NCI-H1105 treated with DMSO at 0.1 percent for 48 hours (cell line): ENCODE results near the gene RTP3.
"Not testable (repeated sequence)": the region's sequence is repeated elsewhere in the genome, so short reads cannot be mapped to it uniquely, and the experiment has no call there.

Source experiments
- DNase-seq: peaks from one replicate; lab custom pipeline; 2025; lab: John Stamatoyannopoulos, UW

RTP3 gene

GRCh38 chr3:46491089-46492070 lies 6.4 kb upstream of the RTP3 start:
- DNase-seq: no peak

GRCh38 chr3:46492890-46493547 lies 4.8 kb upstream of the RTP3 start:
- no peak for DNase-seq

- not testable (repeated sequence) for DNase-seq
These were observed 3.3 kb upstream of the RTP3 start for GRCh38 chr3:46494491-46494890.

- DNase-seq: no peak
These were observed 1.8 kb upstream of the RTP3 start for GRCh38 chr3:46495901-46496456.

DNA sequence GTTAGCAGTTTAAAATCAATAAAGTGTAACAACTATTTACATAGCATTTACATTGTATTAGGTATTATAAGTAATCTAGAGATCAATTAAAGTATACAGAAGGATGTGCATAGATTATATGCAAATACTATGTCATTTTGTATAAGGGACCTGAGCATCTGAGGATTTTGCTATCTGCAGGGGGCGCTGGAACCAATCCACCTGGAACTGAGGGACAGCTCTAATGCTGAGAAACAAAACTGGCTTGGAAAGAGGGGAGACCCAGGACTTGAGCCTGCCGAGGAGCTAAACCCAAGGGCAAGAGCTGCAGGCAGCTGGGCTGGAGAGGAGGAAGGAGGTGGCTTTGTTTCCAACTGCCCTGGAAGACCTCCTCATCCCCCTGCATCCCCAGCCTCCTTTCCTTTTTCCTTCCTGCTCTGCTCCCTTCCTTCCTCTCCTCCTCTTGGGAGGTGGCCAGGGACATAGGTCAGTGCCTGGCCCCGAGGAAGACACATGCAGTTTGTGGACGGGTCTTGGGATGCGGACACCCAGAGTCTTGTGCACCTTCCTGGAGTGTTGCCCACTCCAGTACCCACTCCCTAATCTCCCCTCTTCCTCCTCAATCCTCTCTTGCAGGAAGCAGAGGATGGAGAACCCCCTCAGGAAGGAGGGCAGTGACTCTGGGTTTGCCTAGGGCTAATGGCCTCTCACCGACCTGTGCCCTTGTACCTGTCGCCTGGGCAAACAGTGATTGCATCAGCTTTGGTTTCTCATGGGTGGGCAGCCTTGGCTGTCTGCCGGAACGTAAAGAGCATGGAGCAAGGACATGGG lies 825 bp upstream of the RTP3 start:
- no peak for DNase-seq

DNA sequence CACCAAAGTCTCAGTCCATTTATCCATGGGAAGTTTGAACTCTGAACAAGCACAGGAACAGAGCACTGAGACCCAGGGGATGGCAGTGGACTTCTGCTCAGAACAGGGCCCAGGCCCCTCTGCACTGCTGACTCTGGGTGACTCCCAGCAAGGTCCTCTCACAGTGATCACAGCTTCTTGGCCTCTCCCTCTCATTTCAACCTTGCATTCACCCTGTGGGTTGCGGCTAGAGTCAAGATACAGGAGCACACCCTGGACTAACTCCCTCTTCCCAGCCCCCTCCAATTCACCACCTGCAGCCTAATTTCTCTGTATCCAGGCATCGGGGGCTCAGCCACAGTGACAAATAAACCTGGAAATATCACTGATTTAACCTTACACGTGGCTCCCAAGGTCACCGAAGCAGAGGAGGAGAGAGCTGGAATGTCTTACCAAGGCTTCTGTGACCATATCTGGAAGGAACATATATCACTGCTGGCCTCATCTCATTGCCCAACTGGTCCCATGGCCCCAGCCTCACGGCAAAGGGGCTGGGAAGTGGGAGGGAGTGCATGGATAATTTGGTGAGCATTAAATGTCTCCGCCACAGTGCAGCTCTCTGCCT lies 1.2 kb downstream of the RTP3 start:
- no peak for DNase-seq

DNA sequence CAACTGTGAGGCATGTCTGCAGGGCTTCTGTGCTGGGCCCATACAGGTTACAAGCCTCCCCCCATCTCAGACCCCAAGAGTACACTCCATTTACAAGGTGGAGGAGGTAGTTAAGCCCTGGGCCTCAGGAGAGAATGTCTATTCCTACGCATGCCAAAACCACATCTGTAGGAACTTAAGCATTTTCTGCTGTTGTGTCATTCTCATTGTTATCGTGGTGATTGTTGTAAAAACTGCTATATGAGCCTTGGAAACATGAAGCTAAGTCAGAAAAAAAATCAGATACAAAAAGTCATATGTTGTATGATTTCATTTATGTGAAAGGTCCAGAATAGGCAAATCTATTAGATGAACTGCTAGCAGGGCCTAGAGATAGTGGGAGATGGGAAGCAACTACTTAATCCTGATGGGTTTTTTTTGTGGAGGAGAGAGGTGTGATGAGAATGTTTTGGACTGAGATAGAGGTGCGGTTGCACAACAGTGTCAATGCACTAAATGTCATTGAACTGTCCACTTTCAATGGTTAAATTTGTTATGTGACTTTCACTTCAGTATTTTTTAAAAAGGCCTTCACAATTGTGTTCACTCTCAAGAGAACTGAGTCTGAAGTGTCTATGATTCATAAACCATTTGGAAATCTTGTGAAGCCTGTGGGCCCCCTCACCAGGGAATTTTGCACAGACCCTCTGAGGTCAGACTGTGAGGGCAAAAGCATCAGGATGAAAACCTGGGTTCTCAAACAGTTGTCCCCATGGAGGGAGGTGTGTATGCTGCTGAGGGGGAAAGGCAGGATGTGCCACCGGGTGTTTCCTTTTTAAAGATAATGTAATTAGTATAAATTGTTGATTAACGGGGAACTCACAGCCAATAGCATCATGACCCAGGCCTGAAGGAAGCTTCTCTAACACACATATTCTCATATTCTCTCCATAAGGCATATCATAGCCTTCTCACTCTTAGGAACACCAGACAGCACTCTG lies 3.2 kb downstream of the RTP3 start:
- DNase-seq: no peak

- DNase-seq: no peak
These were observed 3.9 kb downstream of the RTP3 start for GRCh38 chr3:46501702-46502101.

DNA sequence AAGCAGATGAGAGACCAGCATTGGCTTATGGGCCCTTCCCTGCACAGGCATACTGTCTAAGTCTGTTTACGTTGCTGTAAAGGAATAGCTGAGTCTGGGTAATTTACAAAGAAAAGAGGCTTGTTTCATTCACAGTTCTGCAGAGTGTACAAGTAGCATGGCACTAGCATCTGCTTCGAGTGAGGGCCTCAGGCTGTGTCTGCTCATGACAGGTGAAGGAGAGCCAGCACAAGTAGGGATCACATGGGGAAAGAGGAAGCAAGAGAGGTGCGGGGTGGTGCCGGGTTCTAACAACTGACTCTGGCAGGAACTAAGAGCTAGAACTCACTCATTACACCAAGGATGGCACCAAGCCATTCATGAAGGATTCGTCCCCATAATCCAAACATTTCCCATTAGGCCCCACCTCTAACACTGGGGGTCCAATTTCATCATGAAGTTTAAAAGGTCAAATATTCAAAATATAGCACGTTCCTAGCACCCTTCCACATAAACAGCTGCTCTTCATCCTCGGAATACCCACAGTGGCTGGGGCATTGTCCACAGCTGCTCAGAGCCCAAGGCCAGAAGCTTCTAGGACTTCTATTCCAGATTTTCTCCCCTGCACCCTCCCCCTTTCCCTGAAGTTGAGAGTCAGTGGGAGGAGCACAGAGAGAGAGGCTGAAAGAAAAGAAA lies 5.6 kb downstream of the RTP3 start:
- no peak for DNase-seq

DNA sequence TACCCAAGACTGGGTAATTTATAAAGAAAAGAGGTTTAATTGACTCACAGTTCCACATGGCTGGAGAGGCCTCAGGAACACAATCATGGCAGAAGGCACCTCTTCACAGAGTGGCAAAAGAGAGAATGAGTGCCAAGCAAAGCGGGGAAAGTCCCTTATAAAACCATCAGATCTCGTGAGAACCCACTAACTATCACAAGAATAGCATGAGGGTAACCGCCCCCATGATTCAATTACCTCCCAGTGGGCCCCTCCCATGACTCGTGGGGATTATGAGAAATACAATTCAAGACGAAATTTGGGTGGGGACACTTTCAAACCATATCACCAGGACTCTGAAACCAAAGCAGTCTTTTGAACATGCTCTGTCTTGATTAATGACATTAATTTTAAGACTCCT lies 7.0 kb downstream of the RTP3 start:
- DNase-seq: no peak

- no peak for DNase-seq
These were observed 8.2 kb downstream of the RTP3 start for GRCh38 chr3:46505953-46506352.

DNA sequence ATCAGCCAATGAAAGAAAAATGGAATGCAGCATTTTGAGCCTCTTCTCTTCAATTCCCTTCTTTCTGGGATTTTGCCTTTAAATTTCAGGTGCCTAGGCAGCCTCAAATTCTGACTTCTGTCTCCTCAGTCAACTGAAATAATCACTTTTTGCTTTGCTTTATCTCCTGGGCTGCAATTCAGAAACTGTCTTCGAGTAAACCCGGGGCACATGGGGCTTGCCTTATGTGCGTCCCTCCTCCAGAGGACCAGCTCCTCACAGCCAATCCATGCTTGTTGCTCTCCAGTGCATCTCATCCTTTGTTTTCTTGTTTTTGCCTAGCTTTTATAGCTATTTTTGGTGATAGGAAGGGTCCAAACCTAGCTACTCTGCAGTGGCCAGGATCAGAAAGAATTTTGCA lies 8.8 kb downstream of the RTP3 start:
- DNase-seq: no peak

DNA sequence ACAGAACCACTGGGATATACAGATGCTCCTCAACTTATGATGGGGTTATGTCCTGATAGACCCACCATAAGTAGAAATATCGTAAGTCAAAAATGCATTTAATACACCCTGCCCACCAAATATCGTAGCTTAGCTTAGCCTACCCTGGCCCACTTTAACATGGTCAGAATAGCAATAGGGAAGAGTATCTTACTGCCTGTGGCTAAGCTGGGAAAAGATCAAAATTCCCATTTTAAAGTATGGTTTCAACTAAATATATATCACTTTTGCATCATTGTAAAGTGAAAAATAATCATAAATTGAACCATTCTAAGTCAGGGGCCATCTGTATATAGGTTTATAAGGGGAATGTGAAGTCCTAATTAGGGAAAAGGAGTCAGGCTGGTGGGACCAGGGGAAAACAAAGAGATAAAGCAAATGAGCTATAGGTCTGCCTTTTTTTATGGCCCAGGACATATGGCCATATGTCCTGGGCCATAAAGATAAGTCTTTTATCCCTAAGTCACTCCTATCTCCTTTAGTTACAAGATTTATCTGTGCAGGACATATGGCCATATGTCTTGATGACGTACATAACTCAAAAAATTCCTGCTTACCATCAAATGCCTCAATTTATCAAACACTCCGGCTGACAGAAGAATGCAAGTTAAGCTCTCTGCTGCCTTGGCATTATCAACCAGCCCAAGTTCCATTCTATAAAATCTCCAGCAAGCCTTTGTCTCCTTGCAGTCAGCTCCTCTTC lies 11.2 kb downstream of the RTP3 start:
- DNase-seq: no peak

GRCh38 chr3:46509661-46510187 lies 11.9 kb downstream of the RTP3 start:
- DNase-seq: no peak

DNA sequence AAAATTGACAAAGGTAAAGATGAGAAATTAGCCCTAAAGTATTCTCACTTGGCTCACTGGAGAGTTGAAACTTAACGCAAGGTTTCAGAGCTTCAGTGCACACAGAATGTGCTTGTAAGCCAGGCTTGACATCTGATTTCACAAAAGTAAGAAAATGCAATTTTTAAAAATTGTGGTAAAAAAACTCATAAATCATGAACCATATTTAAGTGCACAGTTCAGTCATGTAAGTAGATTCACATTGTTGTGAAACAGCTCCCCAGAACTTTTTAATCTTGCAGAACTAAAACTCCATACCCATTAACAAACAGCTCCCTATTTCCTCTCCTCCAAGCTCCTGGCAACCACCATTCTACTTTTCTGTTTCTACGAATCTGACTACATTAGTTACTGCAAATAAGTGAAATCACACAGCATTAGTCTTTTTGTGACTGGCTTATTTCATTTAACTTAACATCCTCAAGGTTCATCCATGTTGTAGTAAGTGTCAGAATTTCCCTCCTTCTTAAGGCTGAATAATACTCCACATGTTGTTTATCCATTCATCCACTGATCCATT lies 14.5 kb downstream of the RTP3 start:
- DNase-seq: no peak

DNA sequence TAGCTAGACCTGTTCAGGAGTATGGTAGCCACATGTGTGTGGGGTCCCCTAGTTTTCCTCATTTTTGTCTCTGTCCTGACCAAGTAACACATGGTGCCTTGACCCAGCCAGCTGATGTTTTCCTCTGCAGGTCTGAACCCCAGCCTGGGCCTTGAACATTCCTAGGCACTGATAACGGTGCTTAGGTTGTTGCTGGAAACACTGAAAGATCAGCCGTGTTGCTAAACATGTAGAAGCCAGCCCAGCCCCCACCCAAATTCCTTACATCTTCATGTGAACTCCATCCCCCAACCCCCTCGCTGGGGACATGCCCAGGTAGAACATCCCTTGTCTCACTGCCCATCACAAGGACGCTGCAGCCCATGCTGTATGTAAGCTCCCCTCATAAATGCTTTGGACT lies 18.7 kb downstream of the RTP3 start:
- DNase-seq: no peak

GRCh38 chr3:46517016-46517783 lies 19.4 kb downstream of the RTP3 start:
- no peak for DNase-seq

- DNase-seq: no peak
These were observed 20.0 kb downstream of the RTP3 start for GRCh38 chr3:46517784-46518181.
